ENCODE measurements around the gene CA7.
A peak's percentile ranks its signal among the peaks of the same experiment; 100 is the strongest.

The CA7 gene

DNA sequence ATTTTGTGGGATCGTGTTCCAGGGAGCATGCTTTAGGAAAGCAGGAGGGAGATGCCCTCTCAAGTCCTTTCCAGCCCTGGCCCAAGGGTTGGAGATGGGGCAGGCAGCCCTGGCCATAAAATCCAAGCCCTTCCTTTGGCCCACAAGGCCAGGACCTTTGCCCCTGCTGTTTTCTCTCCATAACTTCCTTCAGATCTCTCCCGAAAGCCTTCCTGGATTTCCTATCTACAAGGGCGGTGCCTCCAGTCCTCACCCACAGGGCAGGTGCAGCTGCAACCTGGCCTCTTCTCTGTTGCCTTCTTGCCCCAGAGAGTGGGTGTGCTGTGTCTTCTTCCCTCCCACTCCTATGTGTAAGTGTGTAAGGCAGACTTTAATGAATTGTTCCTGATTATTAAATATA, 27.6 kb downstream of the CA7 start:
- no peak for DNase-seq (ENCODE audit: low read depth)
- TF ChIP-seq, protein P1, sequence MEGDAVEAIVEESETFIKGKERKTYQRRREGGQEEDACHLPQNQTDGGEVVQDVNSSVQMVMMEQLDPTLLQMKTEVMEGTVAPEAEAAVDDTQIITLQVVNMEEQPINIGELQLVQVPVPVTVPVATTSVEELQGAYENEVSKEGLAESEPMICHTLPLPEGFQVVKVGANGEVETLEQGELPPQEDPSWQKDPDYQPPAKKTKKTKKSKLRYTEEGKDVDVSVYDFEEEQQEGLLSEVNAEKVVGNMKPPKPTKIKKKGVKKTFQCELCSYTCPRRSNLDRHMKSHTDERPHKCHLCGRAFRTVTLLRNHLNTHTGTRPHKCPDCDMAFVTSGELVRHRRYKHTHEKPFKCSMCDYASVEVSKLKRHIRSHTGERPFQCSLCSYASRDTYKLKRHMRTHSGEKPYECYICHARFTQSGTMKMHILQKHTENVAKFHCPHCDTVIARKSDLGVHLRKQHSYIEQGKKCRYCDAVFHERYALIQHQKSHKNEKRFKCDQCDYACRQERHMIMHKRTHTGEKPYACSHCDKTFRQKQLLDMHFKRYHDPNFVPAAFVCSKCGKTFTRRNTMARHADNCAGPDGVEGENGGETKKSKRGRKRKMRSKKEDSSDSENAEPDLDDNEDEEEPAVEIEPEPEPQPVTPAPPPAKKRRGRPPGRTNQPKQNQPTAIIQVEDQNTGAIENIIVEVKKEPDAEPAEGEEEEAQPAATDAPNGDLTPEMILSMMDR (IDR thresholded peaks at IDR 0.05; ENCODE audit: low read length, missing control alignments) = no peak
- H3K4me3 ChIP-seq (replicated peaks; ENCODE audit: low read depth, low read length) = no peak overlapping the region

GRCh38 chr16:66872559-66872942, 28.3 kb downstream of the CA7 start:
- DNase-seq (ENCODE audit: low read depth) = no peak
- TF ChIP-seq, protein P1 (IDR thresholded peaks at IDR 0.05; ENCODE audit: low read length, missing control alignments) = no peak
- peak overlapping the region; percentile 31 for H3K4me3 ChIP-seq (replicated peaks; ENCODE audit: low read depth, low read length)

GRCh38 chr16:66872943-66873684, 28.9 kb downstream of the CA7 start:
- peak; percentile 98 for DNase-seq (ENCODE audit: low read depth)
- TF ChIP-seq, protein P1 (IDR thresholded peaks at IDR 0.05; ENCODE audit: low read length, missing control alignments) = peak; percentile 84
- H3K4me3 ChIP-seq (replicated peaks; ENCODE audit: low read depth, low read length) = peak overlapping the region; percentile 31

DNA sequence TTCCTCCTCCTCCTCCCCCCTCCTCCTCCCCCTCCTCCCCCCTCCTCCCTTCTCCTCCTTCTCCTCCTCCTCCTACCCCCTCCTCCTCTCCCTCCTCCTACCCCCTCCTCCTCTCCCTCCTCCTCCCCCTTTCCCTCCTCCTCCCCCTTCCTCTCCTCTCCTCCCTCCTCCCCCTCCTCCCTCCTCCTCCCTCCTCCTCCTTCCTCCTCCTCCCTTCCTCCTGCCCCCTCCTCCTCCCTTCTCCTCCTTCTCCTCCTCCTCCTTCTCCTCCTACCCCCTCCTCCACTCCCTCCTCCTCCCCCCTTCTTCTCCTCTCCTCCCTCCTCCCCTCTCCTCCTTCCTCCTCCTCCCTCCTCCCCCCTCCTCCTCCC, 29.5 kb downstream of the CA7 start:
- no peak for DNase-seq (ENCODE audit: low read depth)
- no peak overlapping the region for H3K4me3 ChIP-seq (replicated peaks; ENCODE audit: low read depth, low read length)
- TF ChIP-seq, protein P1 (IDR thresholded peaks at IDR 0.05; ENCODE audit: low read length, missing control alignments) = no peak

GRCh38 chr16:66874079-66874775, 30.0 kb downstream of the CA7 start:
- H3K4me3 ChIP-seq (replicated peaks; ENCODE audit: low read depth, low read length) = no peak overlapping the region
- peak; percentile 59 for DNase-seq (ENCODE audit: low read depth)
- TF ChIP-seq, protein P1 (IDR thresholded peaks at IDR 0.05; ENCODE audit: low read length, missing control alignments) = no peak

GRCh38 chr16:66878067-66878466, 33.9 kb downstream of the CA7 start:
- no peak for DNase-seq (ENCODE audit: low read depth)
- no peak overlapping the region for H3K4me3 ChIP-seq (replicated peaks; ENCODE audit: low read depth, low read length)
- TF ChIP-seq, protein P1 (IDR thresholded peaks at IDR 0.05; ENCODE audit: low read length, missing control alignments) = no peak

All from fibroblast of pulmonary artery (primary cell).